Measurements from ENCODE around the gene HOXC10.

DNA sequence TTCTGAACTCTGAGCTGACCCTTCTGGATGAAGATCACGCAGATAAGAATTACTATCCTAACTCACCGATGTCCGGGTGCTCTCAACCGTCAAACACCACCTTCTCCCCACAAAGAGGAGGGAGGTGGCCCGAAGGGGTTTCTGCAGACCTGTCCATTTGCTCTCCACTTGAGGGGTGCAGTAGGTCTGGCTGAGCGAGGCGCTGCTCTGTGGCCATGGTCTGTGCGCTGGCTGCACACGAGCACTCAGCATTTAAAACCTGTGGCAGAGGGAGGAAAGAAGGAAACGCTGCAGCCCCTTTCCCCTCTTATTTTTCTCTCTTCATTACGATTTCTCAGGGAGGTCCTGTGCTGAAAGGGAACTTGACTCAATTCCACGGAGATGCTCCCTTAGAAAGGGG is 47.8 kb upstream of the HOXC10 start:
- TF ChIP-seq, protein P1, sequence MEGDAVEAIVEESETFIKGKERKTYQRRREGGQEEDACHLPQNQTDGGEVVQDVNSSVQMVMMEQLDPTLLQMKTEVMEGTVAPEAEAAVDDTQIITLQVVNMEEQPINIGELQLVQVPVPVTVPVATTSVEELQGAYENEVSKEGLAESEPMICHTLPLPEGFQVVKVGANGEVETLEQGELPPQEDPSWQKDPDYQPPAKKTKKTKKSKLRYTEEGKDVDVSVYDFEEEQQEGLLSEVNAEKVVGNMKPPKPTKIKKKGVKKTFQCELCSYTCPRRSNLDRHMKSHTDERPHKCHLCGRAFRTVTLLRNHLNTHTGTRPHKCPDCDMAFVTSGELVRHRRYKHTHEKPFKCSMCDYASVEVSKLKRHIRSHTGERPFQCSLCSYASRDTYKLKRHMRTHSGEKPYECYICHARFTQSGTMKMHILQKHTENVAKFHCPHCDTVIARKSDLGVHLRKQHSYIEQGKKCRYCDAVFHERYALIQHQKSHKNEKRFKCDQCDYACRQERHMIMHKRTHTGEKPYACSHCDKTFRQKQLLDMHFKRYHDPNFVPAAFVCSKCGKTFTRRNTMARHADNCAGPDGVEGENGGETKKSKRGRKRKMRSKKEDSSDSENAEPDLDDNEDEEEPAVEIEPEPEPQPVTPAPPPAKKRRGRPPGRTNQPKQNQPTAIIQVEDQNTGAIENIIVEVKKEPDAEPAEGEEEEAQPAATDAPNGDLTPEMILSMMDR (IDR thresholded peaks at IDR 0.05; ENCODE audit: insufficient read depth, low read length) = no peak
- TF ChIP-seq SPI1 (IDR thresholded peaks at IDR 0.05; ENCODE audit: borderline replicate concordance, low read depth) = no peak
